Stimulated activated CD8-positive, alpha-beta memory T cell treated with anti-CD3 and anti-CD28 coated beads, Interleukin-7, amount 100 ng/mL, for 1 hour (primary cell): ENCODE results near the gene ZNF488.

Experiments
- DNase-seq, 2 donors: peaks; one replicate each; pipeline ENCODE4 v3.0.0-alpha.2; 2020; ENCODE audit warnings: low read depth in 2 of 2

ZNF488 gene

DNA sequence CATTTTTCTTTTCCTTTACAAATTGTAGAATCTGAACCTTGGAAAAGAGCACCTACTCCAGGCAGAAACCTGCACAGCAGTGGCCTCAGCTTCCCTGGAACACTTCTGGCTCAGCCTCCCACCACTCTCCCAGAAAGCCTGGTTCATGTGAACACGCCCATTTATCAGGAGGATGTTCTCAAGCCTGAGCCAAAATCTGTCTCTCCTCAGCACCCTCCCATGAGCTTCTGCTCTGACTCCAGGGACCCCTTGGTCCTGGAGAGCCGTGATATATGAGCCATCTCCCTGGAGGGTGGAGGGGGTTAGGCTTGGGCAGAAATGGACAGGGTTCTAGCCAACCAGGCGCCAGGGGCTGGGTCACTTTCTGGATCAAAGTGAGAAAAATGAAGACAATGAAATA is 51.7 kb downstream of the ZNF488 start:
- DNase-seq: no peak

GRCh38 chr10:47331954-47332353 is 52.1 kb downstream of the ZNF488 start:
- no peak for DNase-seq

- no peak for DNase-seq
These were observed 52.6 kb downstream of the ZNF488 start for GRCh38 chr10:47331491-47331890.

DNA sequence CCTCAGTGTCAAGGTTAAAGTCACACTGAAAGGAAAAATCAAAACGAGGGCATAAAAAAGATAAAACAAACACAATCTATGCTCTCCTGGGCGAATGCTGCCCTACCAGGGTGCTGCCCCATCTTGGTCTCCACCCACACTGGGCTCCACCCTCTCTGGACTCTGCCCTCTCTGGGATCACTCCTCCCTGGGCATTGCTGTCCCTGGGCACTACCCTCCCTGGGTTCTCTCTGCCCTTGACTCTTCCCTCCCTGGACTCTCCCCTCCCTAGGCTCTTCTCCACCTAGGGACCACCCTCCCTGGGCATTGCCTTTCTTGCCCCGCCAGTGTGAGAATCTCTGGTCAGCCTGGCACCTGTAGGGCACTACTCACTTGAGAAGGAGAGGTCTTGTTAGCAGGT is 53.3 kb downstream of the ZNF488 start:
- no peak for DNase-seq

GRCh38 chr10:47330366-47330765 is 53.7 kb downstream of the ZNF488 start:
- no peak for DNase-seq

DNA sequence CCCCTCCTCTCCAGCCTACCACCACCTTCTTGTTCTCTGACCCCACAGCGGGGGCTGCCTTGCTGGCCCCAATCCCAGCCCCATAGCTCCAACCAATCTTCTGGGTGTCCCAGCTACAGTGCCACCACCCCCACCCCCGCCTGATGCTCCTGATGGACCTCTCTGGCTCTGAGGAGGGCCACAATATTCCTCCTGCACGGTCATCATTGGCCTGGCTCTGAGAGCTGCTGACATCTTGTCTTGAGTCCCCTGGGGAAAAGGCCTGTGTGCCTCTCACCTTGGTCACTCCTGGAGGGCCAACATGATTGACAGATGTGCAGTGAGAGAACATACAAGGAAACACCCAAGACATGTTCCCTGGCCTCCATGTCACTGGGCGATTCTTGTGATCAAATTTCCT is 54.2 kb downstream of the ZNF488 start:
- DNase-seq: no peak

- no peak for DNase-seq
These were observed 57.2 kb downstream of the ZNF488 start for GRCh38 chr10:47326927-47327330.

DNA sequence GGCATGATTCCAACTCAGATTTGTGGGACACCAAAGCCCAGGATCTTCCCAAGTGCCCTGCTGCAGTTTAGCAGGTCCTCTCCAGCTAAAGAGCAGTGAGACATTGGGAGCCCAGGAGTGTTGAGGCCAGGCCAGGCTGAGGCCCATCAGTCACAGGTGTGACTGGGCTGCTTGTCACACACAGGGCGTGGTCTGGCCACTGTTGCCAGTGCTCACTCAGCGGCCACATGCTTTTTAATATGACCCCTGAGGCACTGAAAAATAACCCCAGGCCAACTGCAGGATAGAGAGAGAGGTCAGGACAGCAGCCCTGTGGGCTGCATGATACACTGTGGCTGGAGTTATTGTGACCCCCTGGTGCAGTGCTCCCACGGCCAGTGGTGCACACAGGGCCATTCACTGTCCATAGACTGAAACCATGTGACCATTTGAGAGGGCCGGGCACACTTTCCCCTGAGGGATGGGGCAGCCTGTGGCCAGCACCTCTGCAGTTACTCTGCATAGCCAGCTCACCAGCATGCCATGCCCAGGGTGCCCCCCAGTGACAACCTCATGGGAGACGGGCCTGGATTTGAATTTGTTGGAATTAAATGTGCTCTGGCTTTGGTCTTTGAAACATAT is 57.7 kb downstream of the ZNF488 start:
- no peak for DNase-seq

DNA sequence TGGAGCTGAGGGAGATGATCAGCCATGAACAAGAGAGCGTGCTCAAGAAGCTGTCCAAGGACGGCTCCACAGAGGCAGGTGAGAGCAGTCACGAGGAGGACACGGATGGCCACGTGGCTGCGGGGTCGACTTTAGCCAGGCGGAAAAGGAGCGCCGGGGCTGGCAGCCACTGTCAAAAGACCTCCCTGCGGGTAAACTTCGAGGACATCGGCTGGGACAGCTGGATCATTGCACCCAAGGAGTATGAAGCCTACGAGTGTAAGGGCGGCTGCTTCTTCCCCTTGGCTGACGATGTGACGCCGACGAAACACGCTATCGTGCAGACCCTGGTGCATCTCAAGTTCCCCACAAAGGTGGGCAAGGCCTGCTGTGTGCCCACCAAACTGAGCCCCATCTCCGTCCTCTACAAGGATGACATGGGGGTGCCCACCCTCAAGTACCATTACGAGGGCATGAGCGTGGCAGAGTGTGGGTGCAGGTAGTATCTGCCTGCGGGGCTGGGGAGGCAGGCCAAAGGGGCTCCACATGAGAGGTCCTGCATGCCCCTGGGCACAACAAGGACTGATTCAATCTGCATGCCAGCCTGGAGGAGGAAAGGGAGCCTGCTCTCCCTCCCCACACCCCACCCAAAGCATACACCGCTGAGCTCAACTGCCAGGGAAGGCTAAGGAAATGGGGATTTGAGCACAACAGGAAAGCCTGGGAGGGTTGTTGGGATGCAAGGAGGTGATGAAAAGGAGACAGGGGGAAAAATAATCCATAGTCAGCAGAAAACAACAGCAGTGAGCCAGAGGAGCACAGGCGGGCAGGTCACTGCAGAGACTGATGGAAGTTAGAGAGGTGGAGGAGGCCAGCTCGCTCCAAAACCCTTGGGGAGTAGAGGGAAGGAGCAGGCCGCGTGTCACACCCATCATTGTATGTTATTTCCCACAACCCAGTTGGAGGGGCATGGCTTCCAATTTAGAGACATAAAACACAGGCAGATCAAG is 58.5 kb downstream of the ZNF488 start:
- DNase-seq: no peak

DNA sequence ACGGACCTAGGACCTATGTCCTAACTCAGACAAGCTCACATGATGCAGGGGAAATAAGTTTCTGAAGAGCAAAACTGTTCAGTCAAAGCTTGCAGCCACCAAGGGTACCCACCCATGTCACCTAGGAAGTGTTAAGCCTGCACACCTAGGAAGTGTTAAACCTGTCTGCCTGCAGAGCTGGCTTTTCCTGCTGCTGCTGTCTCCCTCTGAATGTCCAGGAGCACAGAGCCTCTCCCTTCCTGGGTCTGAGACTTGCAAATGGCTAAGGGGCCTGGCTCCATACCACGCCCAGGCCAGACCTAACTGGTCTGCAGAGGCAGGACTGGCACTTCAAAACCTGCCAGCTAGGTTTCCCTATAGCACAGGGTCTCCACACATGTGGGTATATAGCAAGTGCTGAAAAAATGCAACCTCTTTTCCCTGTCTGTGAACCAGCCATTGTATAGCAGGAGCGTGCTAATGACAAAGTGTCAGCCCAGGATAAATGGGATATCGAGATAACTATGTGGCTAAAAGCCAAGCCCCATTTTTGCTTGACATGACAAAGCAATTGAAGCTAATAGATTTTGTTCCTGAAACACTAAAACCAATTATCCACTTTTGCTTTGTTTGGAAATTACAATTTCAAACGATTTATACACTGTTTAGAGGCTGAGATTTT is 60.3 kb downstream of the ZNF488 start:
- DNase-seq: no peak

DNA sequence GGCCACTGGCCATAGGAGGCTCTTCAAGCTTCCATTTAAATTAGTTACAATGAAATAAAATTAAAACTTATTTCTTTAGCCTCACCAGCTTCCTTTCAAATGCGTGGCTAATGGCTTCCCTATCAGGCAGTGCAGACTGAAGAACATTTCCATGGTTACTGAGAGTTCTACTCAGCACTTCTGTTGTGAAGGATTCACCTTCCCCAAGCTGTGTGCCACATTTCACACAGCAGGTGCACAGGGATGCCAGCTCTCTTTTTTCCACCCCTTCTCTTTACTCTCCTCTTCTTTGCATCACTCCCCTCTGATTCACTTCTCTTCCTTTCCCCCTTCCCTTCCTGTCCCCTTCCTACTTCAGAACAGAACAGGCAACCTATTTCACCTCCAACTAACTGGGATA is 61.0 kb downstream of the ZNF488 start:
- no peak for DNase-seq

DNA sequence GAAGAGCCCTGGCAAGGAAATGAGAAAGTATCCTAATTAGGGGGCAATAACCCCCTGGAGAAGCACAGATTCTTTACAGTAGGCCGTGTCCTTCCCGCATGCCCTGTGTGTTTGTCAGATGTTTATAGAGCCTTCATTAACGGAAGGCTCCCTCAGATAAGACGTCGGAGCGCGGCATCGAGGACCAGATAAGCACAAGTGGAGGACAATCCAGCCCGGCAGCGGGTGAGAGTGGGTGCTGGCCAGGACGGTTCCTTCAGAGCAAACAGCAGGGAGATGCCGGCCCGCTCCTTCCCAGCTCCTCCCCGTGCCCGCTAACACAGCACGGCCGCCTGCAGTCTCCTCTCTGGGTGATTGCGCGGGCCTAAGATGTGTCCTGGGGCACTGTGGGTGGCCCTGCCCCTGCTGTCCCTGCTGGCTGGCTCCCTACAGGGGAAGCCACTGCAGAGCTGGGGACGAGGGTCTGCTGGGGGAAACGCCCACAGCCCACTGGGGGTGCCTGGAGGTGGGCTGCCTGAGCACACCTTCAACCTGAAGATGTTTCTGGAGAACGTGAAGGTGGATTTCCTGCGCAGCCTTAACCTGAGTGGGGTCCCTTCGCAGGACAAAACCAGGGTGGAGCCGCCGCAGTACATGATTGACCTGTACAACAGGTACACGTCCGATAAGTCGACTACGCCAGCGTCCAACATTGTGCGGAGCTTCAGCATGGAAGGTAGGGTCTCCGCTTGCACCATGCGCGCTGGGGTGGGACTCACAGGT is 61.6 kb downstream of the ZNF488 start, which contains the start of gene GDF2:
Gene GDF2 (plus strand): TSS at position 155 of the 762 bp plus-strand sequence. CDS start 215 bp downstream, at position 370.
- DNase-seq: no peak

GRCh38 chr10:47321521-47322195 is 62.4 kb downstream of the ZNF488 start:
- DNase-seq: no peak

DNA sequence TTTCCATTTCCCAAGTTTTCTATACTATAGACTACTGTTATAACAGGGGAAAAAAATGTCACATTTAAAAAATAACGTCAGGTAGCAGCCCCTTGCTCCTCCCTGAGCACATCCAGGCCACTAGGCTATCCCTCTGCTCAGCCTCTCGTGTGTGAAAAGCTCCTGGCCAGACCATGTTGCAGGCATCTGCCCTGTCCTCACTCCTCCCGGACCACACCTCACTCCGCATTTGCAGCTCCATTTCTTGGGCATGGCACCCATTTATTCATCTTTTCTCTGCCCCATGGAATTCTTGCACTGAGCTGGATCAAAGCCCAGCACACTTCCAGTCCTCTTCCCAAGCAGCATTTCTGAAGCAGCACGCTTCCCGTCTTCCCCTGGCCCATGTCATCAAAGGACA is 63.3 kb downstream of the ZNF488 start:
- DNase-seq: no peak

- no peak for DNase-seq
These were observed 64.3 kb downstream of the ZNF488 start for GRCh38 chr10:47319784-47320183.

DNA sequence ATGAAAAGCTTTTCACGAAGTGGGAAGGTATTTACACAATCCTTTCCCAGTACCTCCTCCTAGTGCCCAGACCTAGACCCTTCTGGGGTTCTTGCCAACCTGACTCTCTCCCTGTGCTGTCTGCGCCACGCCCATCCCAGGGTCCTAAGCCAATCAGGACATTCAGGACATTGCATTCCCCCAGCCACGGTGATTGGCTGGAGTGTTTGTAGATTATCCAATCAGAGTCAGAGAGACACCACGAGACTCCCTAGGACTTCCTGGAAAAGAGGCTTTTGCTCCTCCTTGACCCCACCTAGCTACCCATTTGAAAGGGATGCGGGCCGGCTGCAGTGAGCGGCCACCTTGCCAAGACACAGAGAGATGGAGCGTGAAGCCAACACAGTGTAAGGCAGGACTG is 65.4 kb downstream of the ZNF488 start:
- no peak for DNase-seq

GRCh38 chr10:47317251-47317650 is 66.8 kb downstream of the ZNF488 start:
- DNase-seq: no peak

- no peak for DNase-seq
These were observed 68.0 kb downstream of the ZNF488 start for GRCh38 chr10:47316131-47316530.
